Right atrium auricular region (tissue), 2 donors: ENCODE data around the gene OR8D4. TPM values are rescaled to one million over a fixed set of nuclear protein-coding genes. Genes with fewer than 3 reads are reported as not detected.
"Not testable (repeated sequence)": the region's sequence is repeated elsewhere in the genome, so short reads cannot be mapped to it uniquely, and the experiment has no call there.

Experiments
- DNase-seq: peaks from one replicate; pipeline ENCODE4 v3.0.0-alpha.2; 2019; ENCODE audit warnings: low spot score
- H3K27ac ChIP-seq, 2 donors: fragments of 200-600 bp; sonication (generic); 1 replicate in 1 of 2; 2 replicates in 1 of 2; pipeline ENCODE4 v1.5.1; 2016 to 2019
- H3K27me3 ChIP-seq, 2 donors: fragments of 200-600 bp; sonication (generic); one replicate each; pipeline versions ENCODE4 v1.5.1 to v1.6.0; 2017 to 2019
- H3K36me3 ChIP-seq: fragments of 200-600 bp; sonication (generic); one replicate; pipeline ENCODE4 v1.5.1; 2016
- H3K4me1 ChIP-seq, 2 donors: fragments of 200-600 bp; sonication (generic); one replicate each; pipeline versions ENCODE4 v1.5.1 to v1.6.0; 2017 to 2019
- H3K4me3 ChIP-seq, 2 donors: fragments of 200-600 bp; sonication (generic); 1 replicate in 1 of 2; 2 replicates in 1 of 2; pipeline ENCODE4 v1.5.1; 2017 to 2019; ENCODE audit warnings: mild to moderate bottlenecking in 1 of 2, moderate library complexity in 1 of 2
- H3K9me3 ChIP-seq, 2 donors: fragments of 200-600 bp; sonication (generic); one replicate each; pipeline ENCODE4 v1.5.1; 2019
- total RNA-seq, 2 donors: library from RNA; depleted of rRNA; stranded (reverse); fragments of >200 nt; gene quantifications; one replicate each; pipeline ENCODE4 v1.1.0, GENCODE V29; 2016
- TF ChIP-seq, protein P1 (sequence below), 2 donors: fragments of 200-600 bp; sonication (generic); IDR thresholded peaks; one replicate each; pipeline ENCODE4 v1.5.1; 2019; ENCODE audit warnings: antibody characterized with exemption in 2 of 2

Gene OR8D4
- not detected for total RNA-seq

DNA sequence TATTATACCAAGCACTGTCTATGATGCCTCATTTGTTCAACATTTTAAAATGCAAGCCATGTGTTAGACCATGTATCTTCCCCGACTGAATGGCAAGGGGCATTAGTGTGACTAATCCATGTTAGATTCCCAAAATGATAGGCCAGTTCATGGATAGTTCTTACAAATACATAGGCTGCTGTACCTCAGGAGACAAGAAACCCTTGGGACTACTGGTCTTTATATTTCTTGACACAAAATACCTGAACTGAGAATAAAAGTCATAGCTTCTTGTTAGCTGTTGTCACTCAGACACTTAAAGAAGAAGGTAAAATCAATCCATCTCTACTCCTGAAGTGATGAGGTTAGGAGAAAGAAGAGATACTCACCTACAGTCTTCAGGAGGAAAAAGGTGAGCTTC is at the start of gene OR8D4:
Gene OR8D4 (plus strand): TSS at position 301 of the 400 bp plus-strand sequence. CDS start 4,265 bp downstream, outside the sequence.
- TF ChIP-seq, protein P1, sequence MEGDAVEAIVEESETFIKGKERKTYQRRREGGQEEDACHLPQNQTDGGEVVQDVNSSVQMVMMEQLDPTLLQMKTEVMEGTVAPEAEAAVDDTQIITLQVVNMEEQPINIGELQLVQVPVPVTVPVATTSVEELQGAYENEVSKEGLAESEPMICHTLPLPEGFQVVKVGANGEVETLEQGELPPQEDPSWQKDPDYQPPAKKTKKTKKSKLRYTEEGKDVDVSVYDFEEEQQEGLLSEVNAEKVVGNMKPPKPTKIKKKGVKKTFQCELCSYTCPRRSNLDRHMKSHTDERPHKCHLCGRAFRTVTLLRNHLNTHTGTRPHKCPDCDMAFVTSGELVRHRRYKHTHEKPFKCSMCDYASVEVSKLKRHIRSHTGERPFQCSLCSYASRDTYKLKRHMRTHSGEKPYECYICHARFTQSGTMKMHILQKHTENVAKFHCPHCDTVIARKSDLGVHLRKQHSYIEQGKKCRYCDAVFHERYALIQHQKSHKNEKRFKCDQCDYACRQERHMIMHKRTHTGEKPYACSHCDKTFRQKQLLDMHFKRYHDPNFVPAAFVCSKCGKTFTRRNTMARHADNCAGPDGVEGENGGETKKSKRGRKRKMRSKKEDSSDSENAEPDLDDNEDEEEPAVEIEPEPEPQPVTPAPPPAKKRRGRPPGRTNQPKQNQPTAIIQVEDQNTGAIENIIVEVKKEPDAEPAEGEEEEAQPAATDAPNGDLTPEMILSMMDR (IDR thresholded peaks at IDR 0.05): no peak
- Histone ChIP-seq H3K4me3 (no peak within 1 kb of the TSS), H3K27me3 (no peaks in the 10 kb centered on the region), H3K36me3 (no peaks in the 10 kb centered on the region), H3K9me3 (no peaks in the 10 kb centered on the region), H3K4me1 (no peaks in the 10 kb centered on the region), H3K27ac (no peak within 1 kb of the TSS)
- DNase-seq: no peak

DNA sequence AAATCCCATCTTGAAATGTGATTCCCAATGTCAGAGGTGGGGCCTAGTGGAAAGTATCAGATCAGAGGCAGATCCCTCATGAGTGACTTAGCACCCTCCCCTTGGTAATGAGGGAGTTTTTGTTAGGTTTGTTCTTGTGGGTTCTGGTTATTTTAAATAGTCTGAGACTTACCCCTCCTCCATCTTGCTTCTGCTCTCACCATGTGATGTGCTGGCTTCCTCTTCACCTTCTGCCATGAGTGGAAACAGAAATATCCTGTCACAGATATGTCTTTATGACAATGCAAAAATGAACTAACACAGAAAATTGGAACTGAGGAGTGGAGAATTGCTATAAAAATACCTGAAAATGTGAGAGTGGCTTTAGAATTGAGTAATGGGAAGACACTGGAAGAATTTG is 49.6 kb upstream of the OR8D4 start:
- Histone ChIP-seq H3K4me1 (no peaks in the 10 kb centered on the region), H3K4me3 (no peak overlapping the region), H3K36me3 (no peaks in the 10 kb centered on the region), H3K9me3 (no peaks in the 10 kb centered on the region), H3K27ac (no peak overlapping the region), H3K27me3 (no peaks in the 10 kb centered on the region)
- no peak for DNase-seq
- TF ChIP-seq, protein P1 (IDR thresholded peaks at IDR 0.05): no peak

DNA sequence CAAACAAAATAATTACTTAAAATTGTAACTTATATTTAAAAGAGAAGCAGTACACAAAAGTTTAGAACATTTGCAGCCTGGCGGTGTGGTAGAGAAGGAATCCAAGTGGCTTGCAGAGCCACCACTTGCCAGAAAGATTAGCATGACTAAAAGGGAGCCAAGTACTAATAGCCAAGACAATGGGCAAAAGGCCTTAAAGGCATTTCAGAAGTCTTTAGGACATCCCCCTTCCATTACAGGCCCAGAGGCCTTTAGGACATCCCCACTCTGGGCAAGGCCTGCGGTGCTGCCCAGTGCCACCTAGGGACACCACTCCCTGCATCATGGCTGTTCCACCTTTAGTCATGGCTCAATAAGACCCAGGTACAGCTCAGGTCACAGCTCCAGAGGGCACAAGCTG is 48.9 kb upstream of the OR8D4 start:
- TF ChIP-seq, protein P1 (IDR thresholded peaks at IDR 0.05): no peak
- no peaks in the 10 kb centered on the region for H3K4me1 ChIP-seq
- H3K36me3 ChIP-seq: no peaks in the 10 kb centered on the region

DNA sequence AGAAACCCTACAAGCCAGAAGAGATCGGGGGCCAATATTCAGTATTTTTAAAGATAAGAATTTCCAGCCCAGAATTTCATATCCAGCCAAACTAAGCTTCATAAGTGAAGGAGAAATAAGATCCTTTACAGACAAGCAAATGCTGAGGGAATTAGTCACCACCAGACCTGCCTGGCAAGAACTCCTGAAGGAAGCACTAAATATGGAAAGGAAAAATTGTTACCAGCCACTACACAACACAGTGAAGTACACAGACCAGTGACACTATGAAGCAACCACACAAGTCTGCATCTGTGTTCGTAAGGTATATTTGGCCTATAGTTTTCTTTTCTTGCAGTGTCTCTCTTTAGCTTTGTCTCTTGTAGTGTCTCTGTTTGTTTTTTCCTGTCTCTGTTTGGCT is 45.5 kb upstream of the OR8D4 start:
- Histone ChIP-seq H3K27ac (no peak overlapping the region), H3K4me1 (no peaks in the 10 kb centered on the region), H3K36me3 (no peaks in the 10 kb centered on the region), H3K9me3 (no peaks in the 10 kb centered on the region), H3K27me3 (no peaks in the 10 kb centered on the region), H3K4me3 (no peak overlapping the region)
- no peak for DNase-seq
- TF ChIP-seq, protein P1 (IDR thresholded peaks at IDR 0.05): no peak

More for the DNA sequence above, 48.9 kb upstream of the OR8D4 start:
- Histone ChIP-seq H3K27me3 (no peaks in the 10 kb centered on the region), H3K9me3 (no peaks in the 10 kb centered on the region), H3K4me3 (no peak overlapping the region), H3K27ac (no peak overlapping the region)
- DNase-seq: no peak

DNA sequence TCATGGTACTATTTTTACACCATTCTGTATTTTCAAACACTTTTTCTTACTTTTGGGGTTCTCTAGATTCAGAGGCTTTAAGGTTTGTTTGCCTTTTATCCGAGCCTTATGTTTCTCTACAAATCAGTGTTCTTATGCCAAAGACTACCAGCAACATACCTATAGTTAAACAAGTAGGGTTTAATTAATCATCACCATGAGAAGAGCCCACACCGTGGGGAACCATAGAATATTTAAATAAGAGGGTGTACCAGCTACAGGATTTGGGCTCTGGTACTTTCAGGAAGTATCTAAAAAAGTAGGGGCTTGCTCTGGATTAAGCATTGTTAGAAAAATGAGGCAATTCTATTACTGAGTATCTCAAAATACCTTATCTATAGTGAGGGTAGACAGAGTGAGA is 42.2 kb upstream of the OR8D4 start:
- TF ChIP-seq, protein P1 (IDR thresholded peaks at IDR 0.05): no peak
- Histone ChIP-seq H3K9me3 (no peaks in the 10 kb centered on the region), H3K4me3 (no peak overlapping the region), H3K36me3 (no peaks in the 10 kb centered on the region), H3K4me1 (no peaks in the 10 kb centered on the region), H3K27ac (no peak overlapping the region), H3K27me3 (no peaks in the 10 kb centered on the region)
- no peak for DNase-seq

DNA sequence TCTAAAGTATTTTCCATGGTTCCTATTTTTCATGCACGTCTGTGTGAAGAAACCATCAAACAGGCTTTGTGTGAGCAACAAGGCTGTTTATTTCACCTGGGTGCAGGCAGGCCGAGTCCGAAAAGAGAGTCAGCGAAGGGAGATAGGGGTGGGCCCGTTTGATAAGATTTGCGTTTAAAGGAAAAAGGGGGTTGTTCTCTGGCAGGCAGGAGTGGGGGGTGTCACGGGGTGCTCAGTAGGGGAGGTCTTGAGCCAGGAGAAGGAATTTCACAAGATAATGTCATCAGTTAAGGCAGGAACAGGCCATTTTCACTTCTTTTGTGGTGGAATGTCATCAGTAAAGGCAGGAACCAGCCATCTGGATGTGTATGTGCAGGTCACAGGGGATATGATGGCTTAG is 36.7 kb upstream of the OR8D4 start:
- H3K4me3 ChIP-seq, H3K36me3 ChIP-seq, DNase-seq, H3K27ac ChIP-seq, H3K9me3 ChIP-seq, H3K4me1 ChIP-seq, H3K27me3 ChIP-seq: not testable (repeated sequence)

DNA sequence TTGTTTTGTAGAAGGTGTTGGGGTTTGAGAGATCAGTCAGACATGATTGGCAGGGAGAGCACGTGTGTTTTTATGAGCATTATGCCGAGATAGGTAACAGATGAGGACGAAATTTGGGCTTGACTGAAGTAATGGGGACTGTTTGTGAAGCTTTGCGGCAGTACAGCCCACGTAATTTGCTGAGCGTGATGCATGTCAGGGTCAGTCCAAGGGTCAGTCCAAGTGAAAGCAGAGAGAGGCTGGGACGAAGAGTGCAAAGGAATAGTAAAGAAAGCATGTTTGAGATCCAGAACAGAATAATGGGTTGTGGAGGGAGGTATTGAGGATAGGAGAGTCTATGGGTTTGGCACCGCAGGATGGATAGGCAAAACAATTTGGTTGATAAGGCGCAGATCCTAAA is 34.2 kb upstream of the OR8D4 start:
- H3K27ac ChIP-seq, H3K27me3 ChIP-seq, H3K4me1 ChIP-seq, H3K4me3 ChIP-seq, DNase-seq, H3K9me3 ChIP-seq, H3K36me3 ChIP-seq: not testable (repeated sequence)
